GM10847 (cell line): ENCODE measurements around the gene ZNF555.

ENCODE experiments used
- POLR2A ChIP-seq: IDR thresholded peaks from 2 replicates; pipeline ENCODE4 v1.6.1; 2011; ENCODE audit not compliant: insufficient read length; ENCODE audit errors: extremely low read depth

ZNF555 gene

GRCh38 chr19:2804156-2805004, 36.9 kb upstream of the ZNF555 start:
- no peak for TF ChIP-seq POLR2A

DNA sequence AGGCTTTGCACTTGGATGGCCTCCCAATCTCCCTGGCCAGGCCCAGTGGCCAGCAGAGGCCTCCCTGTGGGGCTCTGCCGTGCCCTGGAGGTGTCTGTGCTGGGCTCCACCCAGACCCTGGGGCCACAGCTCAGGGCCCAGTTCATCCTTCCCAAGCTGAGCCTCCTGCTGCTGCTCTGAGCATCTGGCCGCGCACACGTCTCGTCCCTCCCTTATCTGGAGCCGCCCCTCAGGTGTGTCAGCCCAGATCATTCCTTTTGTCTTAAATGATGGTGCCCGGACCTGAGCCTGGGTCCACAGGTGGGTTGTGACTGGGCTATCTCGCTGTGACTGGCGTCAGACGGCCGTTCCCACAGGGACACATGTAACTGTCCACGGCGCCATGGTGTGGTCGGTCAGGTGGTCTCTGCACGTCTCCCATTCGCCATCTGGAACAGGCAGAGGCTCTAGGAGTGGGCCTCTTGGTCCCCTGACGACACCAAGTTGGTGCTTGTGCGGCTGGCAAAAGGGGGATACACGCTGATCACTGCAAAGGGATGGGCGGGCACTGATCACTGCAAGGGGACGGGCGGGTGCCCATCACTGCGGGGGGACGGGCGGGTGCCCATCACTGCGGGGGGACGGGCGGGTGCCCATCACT, 35.9 kb upstream of the ZNF555 start:
- TF ChIP-seq POLR2A = no peak

DNA sequence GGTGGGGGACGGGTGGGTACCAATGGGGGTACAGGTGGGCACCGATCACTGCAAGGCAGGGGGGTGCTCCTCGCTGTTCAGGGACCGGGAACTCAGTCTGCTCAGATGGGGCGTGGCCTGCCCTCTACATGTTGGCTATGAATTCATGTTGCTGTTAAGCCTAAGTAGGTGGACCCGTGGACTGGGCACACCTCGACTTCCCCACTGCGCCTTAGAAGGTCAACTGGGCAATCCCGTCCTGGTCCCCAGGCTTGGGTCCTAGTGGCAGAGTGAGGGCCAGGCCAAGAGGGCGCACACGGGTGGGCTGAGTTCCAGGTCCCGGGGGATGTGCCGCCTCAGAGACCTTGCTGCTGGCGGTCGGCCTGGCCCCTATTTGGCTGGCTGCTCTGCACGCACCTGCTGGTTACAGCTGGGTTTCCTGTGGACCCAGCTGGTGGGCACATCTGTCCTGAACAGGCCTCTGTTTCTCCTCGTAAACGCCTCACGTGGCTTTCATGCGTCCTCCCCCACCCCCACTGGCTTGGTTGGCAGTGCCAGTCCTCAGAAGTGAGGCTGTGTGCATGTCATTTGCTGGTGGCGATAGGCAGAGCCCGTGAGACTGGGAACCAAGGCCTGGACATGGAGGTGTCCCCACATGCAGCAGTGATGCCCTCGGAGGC, 35.2 kb upstream of the ZNF555 start:
- no peak for TF ChIP-seq POLR2A

DNA sequence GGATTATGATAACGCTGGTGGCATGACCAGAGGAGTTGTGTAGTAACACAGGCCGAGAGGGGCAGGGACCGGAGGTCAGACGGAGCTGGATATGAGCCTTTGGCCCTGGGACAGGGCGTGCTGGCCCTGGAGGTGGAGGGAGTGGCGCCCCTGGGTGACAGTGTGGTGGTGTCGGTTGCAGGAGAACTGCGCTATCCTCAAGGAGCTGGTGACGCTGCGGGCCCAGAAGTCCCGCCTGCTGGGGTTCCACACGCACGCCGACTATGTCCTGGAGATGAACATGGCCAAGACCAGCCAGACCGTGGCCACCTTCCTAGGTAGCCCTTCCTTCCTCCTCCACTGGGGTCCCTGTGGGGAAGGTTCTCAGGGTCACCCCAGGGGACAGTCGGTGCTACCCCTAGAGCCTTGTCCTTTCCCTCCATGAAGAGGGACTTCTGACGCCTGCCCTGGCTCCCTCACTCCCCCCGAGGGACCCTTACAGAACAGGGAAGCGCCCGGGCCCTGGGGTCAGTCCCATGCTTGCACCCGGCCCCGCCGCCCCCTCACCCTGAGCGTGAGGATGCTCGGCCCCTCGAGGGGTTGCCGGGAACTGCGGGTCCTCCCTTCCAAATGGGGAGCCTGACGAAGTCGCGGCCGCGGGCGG, 34.4 kb upstream of the ZNF555 start:
- no peak for TF ChIP-seq POLR2A

- TF ChIP-seq POLR2A = no peak
Measured at GRCh38 chr19:2807379-2808128, 33.7 kb upstream of the ZNF555 start.

DNA sequence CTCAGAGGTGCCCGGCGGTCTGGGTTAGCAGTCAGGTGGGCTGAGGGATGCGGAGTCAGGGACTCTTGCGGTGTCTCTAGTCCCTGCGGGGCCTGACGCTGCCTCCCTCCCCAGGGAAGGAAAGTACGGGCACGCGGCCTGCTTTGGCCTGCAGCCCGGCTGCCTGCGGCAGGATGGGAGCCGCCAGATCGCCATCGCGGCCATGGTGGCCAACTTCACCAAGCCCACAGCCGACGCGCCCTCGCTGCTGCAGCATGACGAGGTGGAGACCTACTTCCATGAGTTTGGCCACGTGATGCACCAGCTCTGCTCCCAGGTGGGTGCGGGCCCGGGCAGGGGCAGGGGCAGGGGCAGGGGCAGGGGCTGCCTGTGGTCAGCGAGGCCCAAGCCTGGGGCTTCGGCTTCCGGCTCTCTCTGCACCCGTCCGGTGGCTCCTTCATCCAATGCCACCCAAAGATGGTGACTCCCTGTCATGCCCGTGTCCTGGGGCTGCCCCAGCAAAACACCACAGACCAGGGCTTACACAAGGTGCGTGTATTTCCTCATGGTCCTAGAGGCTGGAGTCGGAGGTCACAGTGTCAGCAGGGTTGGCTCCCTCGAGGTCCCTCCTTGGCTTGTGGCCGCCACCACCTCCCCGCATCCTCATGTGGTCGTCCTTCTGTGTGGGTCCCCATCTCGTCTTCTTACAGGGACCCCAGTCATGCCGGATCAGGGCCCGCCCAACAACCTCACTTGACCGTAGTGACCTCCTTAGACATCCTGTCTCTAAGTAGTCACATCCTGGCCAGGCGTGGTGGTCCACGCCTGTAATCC, 32.9 kb upstream of the ZNF555 start:
- no peak for TF ChIP-seq POLR2A

DNA sequence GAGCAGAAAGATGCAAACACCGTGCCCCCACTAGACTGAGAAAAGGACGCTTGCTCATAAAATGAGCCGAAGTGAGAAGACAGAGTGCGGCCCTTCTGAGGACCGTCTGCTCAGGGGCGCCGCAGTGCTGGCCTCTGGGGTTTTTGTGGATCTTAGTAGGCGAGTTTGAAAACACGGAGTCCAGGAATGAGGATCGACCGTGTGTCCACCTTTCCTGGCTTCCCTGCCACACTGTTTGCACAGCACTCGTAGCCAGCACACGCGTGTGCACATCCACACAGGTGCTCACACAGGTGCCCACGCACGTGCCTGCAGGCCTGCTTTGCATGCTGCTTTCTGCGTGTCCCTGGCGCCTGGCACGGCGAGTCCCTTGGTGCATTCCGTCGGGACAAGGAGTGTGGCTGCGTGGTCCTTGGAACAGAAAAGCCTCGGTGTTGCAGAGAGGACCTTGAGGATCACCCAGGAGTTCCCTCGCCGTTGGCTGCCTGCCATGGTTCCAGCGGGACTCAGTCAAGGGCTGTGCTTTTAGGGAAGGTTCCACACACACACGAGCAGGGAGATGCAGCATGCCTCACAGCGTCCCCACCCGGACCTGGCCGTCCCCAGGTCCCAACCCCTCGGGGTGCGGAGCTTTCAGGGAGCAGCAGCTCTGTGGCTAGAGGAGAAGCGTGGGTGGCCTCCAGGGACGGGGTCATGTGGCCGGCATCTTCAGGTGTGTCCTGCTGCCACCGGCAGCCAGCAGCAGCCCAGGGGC, 31.7 kb upstream of the ZNF555 start:
- no peak for TF ChIP-seq POLR2A

- TF ChIP-seq POLR2A = no peak
Measured at GRCh38 chr19:2810141-2811091, 30.9 kb upstream of the ZNF555 start.

DNA sequence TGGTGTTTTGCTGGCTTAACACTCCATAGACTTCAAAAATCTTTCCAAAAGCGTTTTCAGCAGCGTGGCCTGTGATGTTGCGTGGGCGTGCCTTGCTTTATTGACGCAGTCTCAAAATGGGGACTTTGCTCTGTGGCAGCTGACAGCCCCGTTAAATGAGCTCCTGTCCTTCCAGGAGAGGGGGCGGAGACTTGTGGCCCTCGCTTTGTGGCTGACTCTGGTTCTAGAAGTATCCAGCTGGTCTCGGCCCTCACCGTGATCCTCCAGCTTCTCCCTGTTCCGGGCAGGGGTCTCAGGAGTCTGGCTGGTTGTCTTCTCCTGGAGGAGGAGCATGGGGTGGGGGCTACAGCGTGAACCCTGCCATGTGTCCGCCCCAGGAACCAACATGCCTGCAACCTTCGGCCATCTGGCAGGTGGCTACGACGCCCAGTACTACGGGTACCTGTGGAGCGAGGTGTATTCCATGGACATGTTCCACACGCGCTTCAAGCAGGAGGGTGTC, 30.0 kb upstream of the ZNF555 start:
- TF ChIP-seq POLR2A = no peak

DNA sequence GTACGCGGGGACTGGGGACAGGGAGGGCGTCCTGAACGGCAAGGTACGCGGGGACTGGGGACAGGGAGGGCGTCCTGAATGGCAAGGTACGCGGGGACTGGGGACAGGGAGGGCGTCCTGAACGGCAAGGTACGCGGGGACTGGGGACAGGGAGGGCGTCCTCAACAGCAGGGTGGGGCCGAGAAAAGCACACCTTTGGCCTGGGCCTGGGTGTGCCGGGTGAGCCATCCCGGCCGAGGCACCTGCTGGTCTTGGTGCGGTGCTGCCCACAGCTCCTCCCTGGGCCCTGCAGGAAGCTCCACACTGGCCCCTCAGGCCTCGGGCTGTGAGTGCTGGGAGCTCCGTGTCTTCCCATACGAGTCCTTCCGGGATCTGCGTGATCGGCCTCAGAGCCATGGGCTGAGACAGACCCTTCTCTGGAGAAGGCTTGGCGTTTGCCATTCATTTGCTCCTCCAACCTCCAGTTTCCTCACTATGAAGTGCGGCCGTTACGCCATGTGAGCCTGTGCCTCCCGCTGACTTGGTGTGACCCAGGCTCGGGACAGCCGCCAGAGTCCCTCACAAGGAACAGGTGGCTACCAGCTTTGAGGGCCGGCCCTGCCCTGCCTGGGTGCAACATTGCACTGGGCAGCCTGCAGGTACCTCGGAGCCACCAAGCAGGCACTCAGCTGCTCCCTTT, 29.4 kb upstream of the ZNF555 start:
- TF ChIP-seq POLR2A = no peak

GRCh38 chr19:2812414-2813234, 28.7 kb upstream of the ZNF555 start:
- no peak for TF ChIP-seq POLR2A
